Neural cell (in vitro differentiated cells): Measurements from ENCODE around the gene SLC22A14. TPM values are rescaled to one million over a fixed set of nuclear protein-coding genes. Genes with fewer than 3 reads are reported as not detected.

Experiments used
- H2AFZ ChIP-seq: fragments of 200-600, 300-800 bp; sonication (generic), shearing (Covaris generic); 2 replicates; pipeline ENCODE4 v1.6.0; 2014; ENCODE audit warnings: low read depth, mild to moderate bottlenecking, antibody characterized with exemption, low read length, moderate library complexity
- H3F3A ChIP-seq: fragments of 200-600 bp; shearing (Covaris generic); 2 replicates; pipeline ENCODE4 v1.6.1; 2016; ENCODE audit warnings: mild to moderate bottlenecking, moderate library complexity, mixed read lengths, antibody characterized with exemption, low read length; ENCODE audit not compliant: insufficient read depth, poor library complexity, severe bottlenecking
- H3K27ac ChIP-seq: fragments of 200-600, 300-800 bp; sonication (generic), shearing (Covaris generic); 2 replicates; pipeline ENCODE4 v1.5.1; 2014; ENCODE audit warnings: mild to moderate bottlenecking, low read length, moderate library complexity
- H3K27me3 ChIP-seq: fragments of 300-800, 200-600 bp; sonication (generic), shearing (Covaris generic); 2 replicates; pipeline ENCODE4 v1.6.0; 2014; ENCODE audit warnings: mild to moderate bottlenecking, low read depth, low read length, moderate library complexity; ENCODE audit not compliant: insufficient read depth
- H3K36me3 ChIP-seq: fragments of 300-800, 200-600 bp; sonication (generic), shearing (Covaris generic); 2 replicates; pipeline ENCODE4 v1.5.1; 2014; ENCODE audit warnings: mild to moderate bottlenecking, antibody characterized with exemption, low read length, moderate library complexity; ENCODE audit not compliant: insufficient read depth
- H3K4me2 ChIP-seq: fragments of 300-800, 200-600 bp; sonication (generic), shearing (Covaris generic); 2 replicates; pipeline ENCODE4 v1.6.0; 2014; ENCODE audit warnings: mild to moderate bottlenecking, low read length
- H3K4me3 ChIP-seq: fragments of 300-800, 200-600 bp; sonication (generic), shearing (Covaris generic); 2 replicates; pipeline ENCODE4 v1.5.1; 2014; ENCODE audit warnings: mild to moderate bottlenecking, low read length, moderate library complexity
- H3K79me2 ChIP-seq: fragments of 200-600 bp; shearing (Covaris generic); replicated peaks from 2 replicates; pipeline ENCODE4 v1.6.0; 2014; ENCODE audit warnings: mild to moderate bottlenecking, low read length, moderate library complexity; ENCODE audit not compliant: insufficient read depth
- H3K9ac ChIP-seq: fragments of 300-800, 200-600 bp; sonication (generic), shearing (Covaris generic); 2 replicates; pipeline ENCODE4 v1.6.1; 2016; ENCODE audit warnings: mild to moderate bottlenecking, low read length, mixed read lengths
- H3K9me2 ChIP-seq: fragments of 200-600 bp; shearing (Covaris generic); 2 replicates; pipeline ENCODE4 v1.6.1; 2016; ENCODE audit warnings: mild to moderate bottlenecking, low read length, mixed read lengths; ENCODE audit not compliant: insufficient read depth
- H3K9me3 ChIP-seq: fragments of 200-600, 300-800 bp; sonication (generic), shearing (Covaris generic); 2 replicates; pipeline ENCODE4 v1.6.1; 2016; ENCODE audit warnings: mild to moderate bottlenecking, mixed run types, low read length, moderate library complexity, mixed read lengths
- H4K20me1 ChIP-seq: fragments of 200-600 bp; shearing (Covaris generic); 2 replicates; pipeline ENCODE4 v1.6.1; 2016; ENCODE audit warnings: mild to moderate bottlenecking, mixed run types; ENCODE audit not compliant: insufficient read depth
- CTCF ChIP-seq: fragments of 450-650 bp; IDR thresholded peaks from 2 replicates; pipeline ENCODE4 v1.5.1; 2014; ENCODE audit warnings: antibody characterized with exemption, mild to moderate bottlenecking, moderate library complexity; ENCODE audit not compliant: poor library complexity, severe bottlenecking
- EP300 ChIP-seq: fragments of 450-650 bp; conservative IDR thresholded peaks from 2 replicates; pipeline ENCODE4 v1.6.1; 2014; ENCODE audit warnings: antibody characterized with exemption, mild to moderate bottlenecking, moderate library complexity; ENCODE audit not compliant: poor library complexity, severe bottlenecking
- EZH2 ChIP-seq: fragments of 200-600, 300-800 bp; shearing (Covaris generic), sonication (generic); IDR thresholded peaks from 2 replicates; pipeline ENCODE4 v1.6.1; 2014; ENCODE audit warnings: antibody characterized with exemption, low read length, borderline replicate concordance, mild to moderate bottlenecking; ENCODE audit not compliant: insufficient read depth, poor library complexity, severe bottlenecking
- MXI1 ChIP-seq: fragments of 450-650 bp; conservative IDR thresholded peaks from 2 replicates; pipeline ENCODE4 v1.6.1; 2014; ENCODE audit warnings: antibody characterized with exemption, mild to moderate bottlenecking; ENCODE audit not compliant: poor library complexity, severe bottlenecking
- POLR2AphosphoS5 ChIP-seq: IDR thresholded peaks from 2 replicates; pipeline ENCODE4 v1.6.1; 2012
- RAD21 ChIP-seq: fragments of 450-650 bp; conservative IDR thresholded peaks from 2 replicates; pipeline ENCODE4 v1.6.1; 2014; ENCODE audit warnings: antibody characterized with exemption, mild to moderate bottlenecking, moderate library complexity
- SMC3 ChIP-seq: fragments of 450-650 bp; conservative IDR thresholded peaks from 2 replicates; pipeline ENCODE4 v1.6.1; 2014; ENCODE audit warnings: antibody characterized with exemption, mild to moderate bottlenecking, moderate library complexity; ENCODE audit not compliant: poor library complexity
- TAF1 ChIP-seq: IDR thresholded peaks from 2 replicates; pipeline ENCODE4 v1.6.1; 2012; ENCODE audit warnings: low read depth
- polyA plus RNA-seq: library from polyadenylated mRNA; depleted of rRNA; stranded (reverse); fragments of >200 nt; gene quantifications from 2 replicates; pipeline ENCODE4 v1.2.3, GENCODE V29; 2014
- TF ChIP-seq, protein P1 (sequence below): IDR thresholded peaks from 2 replicates; pipeline ENCODE4 v1.6.1; 2012; ENCODE audit warnings: borderline replicate concordance

Gene SLC22A14
- polyA plus RNA-seq, 1 donor from 2014 or later: 0.25 TPM

GRCh38 chr3:38349684-38350359 lies 67.7 kb downstream of the SLC22A14 start:
- Histone ChIP-seq H3K9ac (no peak overlapping the region), H3K27me3 (no peaks in the 10 kb centered on the region), H2AFZ (no peak overlapping the region), H3K9me3 (no peaks in the 10 kb centered on the region), H3K4me3 (no peak overlapping the region), H4K20me1 (no peaks in the 10 kb centered on the region), H3K27ac (no peak overlapping the region), H3F3A (no peaks in the 10 kb centered on the region), H3K36me3 (no peaks in the 10 kb centered on the region), H3K4me2 (no peak overlapping the region), H3K79me2 (no peaks in the 10 kb centered on the region), H3K9me2 (no peaks in the 10 kb centered on the region)
- TF ChIP-seq RAD21 (no peak), EZH2 (no peak), EP300 (no peak), MXI1 (no peak), SMC3 (no peak), CTCF (no peak), POLR2AphosphoS5 (no peak), TAF1 (no peak)
- TF ChIP-seq, protein P1, sequence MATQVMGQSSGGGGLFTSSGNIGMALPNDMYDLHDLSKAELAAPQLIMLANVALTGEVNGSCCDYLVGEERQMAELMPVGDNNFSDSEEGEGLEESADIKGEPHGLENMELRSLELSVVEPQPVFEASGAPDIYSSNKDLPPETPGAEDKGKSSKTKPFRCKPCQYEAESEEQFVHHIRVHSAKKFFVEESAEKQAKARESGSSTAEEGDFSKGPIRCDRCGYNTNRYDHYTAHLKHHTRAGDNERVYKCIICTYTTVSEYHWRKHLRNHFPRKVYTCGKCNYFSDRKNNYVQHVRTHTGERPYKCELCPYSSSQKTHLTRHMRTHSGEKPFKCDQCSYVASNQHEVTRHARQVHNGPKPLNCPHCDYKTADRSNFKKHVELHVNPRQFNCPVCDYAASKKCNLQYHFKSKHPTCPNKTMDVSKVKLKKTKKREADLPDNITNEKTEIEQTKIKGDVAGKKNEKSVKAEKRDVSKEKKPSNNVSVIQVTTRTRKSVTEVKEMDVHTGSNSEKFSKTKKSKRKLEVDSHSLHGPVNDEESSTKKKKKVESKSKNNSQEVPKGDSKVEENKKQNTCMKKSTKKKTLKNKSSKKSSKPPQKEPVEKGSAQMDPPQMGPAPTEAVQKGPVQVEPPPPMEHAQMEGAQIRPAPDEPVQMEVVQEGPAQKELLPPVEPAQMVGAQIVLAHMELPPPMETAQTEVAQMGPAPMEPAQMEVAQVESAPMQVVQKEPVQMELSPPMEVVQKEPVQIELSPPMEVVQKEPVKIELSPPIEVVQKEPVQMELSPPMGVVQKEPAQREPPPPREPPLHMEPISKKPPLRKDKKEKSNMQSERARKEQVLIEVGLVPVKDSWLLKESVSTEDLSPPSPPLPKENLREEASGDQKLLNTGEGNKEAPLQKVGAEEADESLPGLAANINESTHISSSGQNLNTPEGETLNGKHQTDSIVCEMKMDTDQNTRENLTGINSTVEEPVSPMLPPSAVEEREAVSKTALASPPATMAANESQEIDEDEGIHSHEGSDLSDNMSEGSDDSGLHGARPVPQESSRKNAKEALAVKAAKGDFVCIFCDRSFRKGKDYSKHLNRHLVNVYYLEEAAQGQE: no peak

DNA sequence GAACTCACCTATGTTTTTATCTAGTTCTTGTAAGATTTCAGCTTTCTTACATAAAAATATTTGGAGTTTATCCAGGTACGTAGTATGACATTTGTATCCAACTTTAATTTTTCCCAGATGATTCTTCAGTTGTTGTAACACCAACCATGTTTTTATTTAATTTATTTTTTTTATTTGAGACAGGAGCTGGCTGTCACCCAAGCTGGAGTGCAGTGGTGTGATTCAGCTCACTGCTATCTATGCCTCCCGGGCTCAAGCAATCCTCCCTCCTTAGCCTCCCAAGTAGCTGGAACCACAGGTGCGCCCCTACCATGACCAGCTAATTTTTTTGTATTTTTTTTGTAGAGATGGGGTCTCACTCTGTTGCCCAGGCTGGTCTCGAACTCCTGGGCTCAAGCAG lies 71.1 kb downstream of the SLC22A14 start:
- Histone ChIP-seq H3F3A (no peaks in the 10 kb centered on the region), H3K9ac (no peak overlapping the region), H3K79me2 (no peaks in the 10 kb centered on the region), H3K36me3 (no peaks in the 10 kb centered on the region), H4K20me1 (no peaks in the 10 kb centered on the region), H3K27ac (no peak overlapping the region), H3K4me3 (no peak overlapping the region), H3K27me3 (no peaks in the 10 kb centered on the region), H3K9me2 (no peaks in the 10 kb centered on the region), H2AFZ (no peak overlapping the region), H3K4me2 (no peak overlapping the region), H3K9me3 (no peaks in the 10 kb centered on the region)
- no peak for TF ChIP-seq EP300
- TF ChIP-seq RAD21: no peak
- no peak for TF ChIP-seq SMC3
